ENCODE results near the gene USH2A.

The USH2A gene

GRCh38 chr1:216064643-216065042, 358.6 kb downstream of the USH2A start:
- TF ChIP-seq CTCF (IDR thresholded peaks at IDR 0.05; ENCODE audit: insufficient read depth, low read length, poor library complexity, severe bottlenecking) (no peak), EZH2phosphoT487 (conservative IDR thresholded peaks at IDR 0.05; ENCODE audit: low read length) (no peak)
- no peak overlapping the region for H2AFZ ChIP-seq (ENCODE audit: low read depth, low read length, severe bottlenecking)
- H3K9me3 ChIP-seq (ENCODE audit: insufficient read depth, low read length): no peaks in the 10 kb centered on the region
- H3F3A ChIP-seq (ENCODE audit: insufficient read depth): no peaks in the 10 kb centered on the region
- no peaks in the 10 kb centered on the region for H3K9me2 ChIP-seq (replicated peaks; ENCODE audit: insufficient read depth, low read length)
- no peak overlapping the region for H3K4me3 ChIP-seq (ENCODE audit: insufficient read depth, low read length, poor library complexity, severe bottlenecking)
- H3K9ac ChIP-seq (ENCODE audit: low read length): no peak overlapping the region
- H3K36me3 ChIP-seq (ENCODE audit: low read length): no peaks in the 10 kb centered on the region
- no peak overlapping the region for H3K4me2 ChIP-seq (ENCODE audit: low read depth, low read length, poor library complexity, severe bottlenecking)
- H3K27me3 ChIP-seq (ENCODE audit: low read length): no peaks in the 10 kb centered on the region
- H3K79me2 ChIP-seq (ENCODE audit: insufficient read depth, low read length): no peaks in the 10 kb centered on the region
- no peaks in the 10 kb centered on the region for H4K20me1 ChIP-seq (ENCODE audit: low read depth, low read length)
- H3K27ac ChIP-seq (ENCODE audit: low read depth, low read length): no peak overlapping the region

- H3K9me3 ChIP-seq (ENCODE audit: insufficient read depth, low read length): no peaks in the 10 kb centered on the region
- no peaks in the 10 kb centered on the region for H4K20me1 ChIP-seq (ENCODE audit: low read depth, low read length)
- H3K27ac ChIP-seq (ENCODE audit: low read depth, low read length): no peak overlapping the region
- no peaks in the 10 kb centered on the region for H3F3A ChIP-seq (ENCODE audit: insufficient read depth)
- H3K36me3 ChIP-seq (ENCODE audit: low read length): no peaks in the 10 kb centered on the region
- no peak overlapping the region for H3K9ac ChIP-seq (ENCODE audit: low read length)
- H3K27me3 ChIP-seq (ENCODE audit: low read length): no peaks in the 10 kb centered on the region
- no peak overlapping the region for H2AFZ ChIP-seq (ENCODE audit: low read depth, low read length, severe bottlenecking)
- TF ChIP-seq CTCF (IDR thresholded peaks at IDR 0.05; ENCODE audit: insufficient read depth, low read length, poor library complexity, severe bottlenecking) (no peak), EZH2phosphoT487 (conservative IDR thresholded peaks at IDR 0.05; ENCODE audit: low read length) (no peak)
- no peak overlapping the region for H3K4me3 ChIP-seq (ENCODE audit: insufficient read depth, low read length, poor library complexity, severe bottlenecking)
- no peak overlapping the region for H3K4me2 ChIP-seq (ENCODE audit: low read depth, low read length, poor library complexity, severe bottlenecking)
- H3K79me2 ChIP-seq (ENCODE audit: insufficient read depth, low read length): no peaks in the 10 kb centered on the region
- no peaks in the 10 kb centered on the region for H3K9me2 ChIP-seq (replicated peaks; ENCODE audit: insufficient read depth, low read length)
These were observed 365.3 kb downstream of the USH2A start for GRCh38 chr1:216057947-216058346.

- no peak overlapping the region for H3K4me2 ChIP-seq (ENCODE audit: low read depth, low read length, poor library complexity, severe bottlenecking)
- H3K79me2 ChIP-seq (ENCODE audit: insufficient read depth, low read length): no peaks in the 10 kb centered on the region
- H3K4me3 ChIP-seq (ENCODE audit: insufficient read depth, low read length, poor library complexity, severe bottlenecking): no peak overlapping the region
- H3K36me3 ChIP-seq (ENCODE audit: low read length): no peaks in the 10 kb centered on the region
- TF ChIP-seq CTCF (IDR thresholded peaks at IDR 0.05; ENCODE audit: insufficient read depth, low read length, poor library complexity, severe bottlenecking) (no peak), EZH2phosphoT487 (conservative IDR thresholded peaks at IDR 0.05; ENCODE audit: low read length) (no peak)
- no peaks in the 10 kb centered on the region for H3K27me3 ChIP-seq (ENCODE audit: low read length)
- no peak overlapping the region for H2AFZ ChIP-seq (ENCODE audit: low read depth, low read length, severe bottlenecking)
- H3K27ac ChIP-seq (ENCODE audit: low read depth, low read length): no peak overlapping the region
- H3F3A ChIP-seq (ENCODE audit: insufficient read depth): no peaks in the 10 kb centered on the region
- no peaks in the 10 kb centered on the region for H3K9me3 ChIP-seq (ENCODE audit: insufficient read depth, low read length)
- no peaks in the 10 kb centered on the region for H3K9me2 ChIP-seq (replicated peaks; ENCODE audit: insufficient read depth, low read length)
- no peak overlapping the region for H3K9ac ChIP-seq (ENCODE audit: low read length)
- no peaks in the 10 kb centered on the region for H4K20me1 ChIP-seq (ENCODE audit: low read depth, low read length)
These were observed 366.2 kb downstream of the USH2A start for GRCh38 chr1:216057063-216057462.

Data from SU-DHL-6 (cell line).